WTC11 (cell line): ENCODE data around the gene S1PR2. TPM values are rescaled to one million over a fixed set of nuclear protein-coding genes. Genes with fewer than 3 reads are reported as not detected.
"Not testable (repeated sequence)": the region's sequence is repeated elsewhere in the genome, so short reads cannot be mapped to it uniquely, and the experiment has no call there.

Experiments used
- ATAC-seq: fragments of 200-7000 bp; cut with Tn5 transposase; 2 replicates; pipeline ENCODE4 v1.10.0; 2021; ENCODE audit warnings: mild to moderate bottlenecking, moderate library complexity
- CTCF ChIA-PET: fragments of 300-600 bp; sonication (Branson Sonifier 250); formaldehyde crosslinking; loops from one replicate; lab custom pipeline; 2021; ENCODE audit warnings: antibody characterized with exemption; lab: Charles Lee
- POLR2A ChIA-PET: fragments of 350-600 bp; sonication (Branson Sonifier 250); formaldehyde crosslinking; loops from one replicate; lab custom pipeline; 2021; ENCODE audit warnings: antibody characterized with exemption; lab: Charles Lee
- DNase-seq: peaks from one replicate; pipeline ENCODE4 v3.0.0; 2021; ENCODE audit warnings: low spot score
- H3K27ac Mint-ChIP-seq: 2 replicates; pipeline ENCODE4 v1.8.0; 2021; ENCODE audit warnings: mixed read lengths
- H3K27me3 Mint-ChIP-seq: 2 replicates; pipeline ENCODE4 v1.8.0; 2021; ENCODE audit warnings: low read depth, mild to moderate bottlenecking, moderate library complexity, mixed read lengths
- H3K36me3 Mint-ChIP-seq: 2 replicates; pipeline ENCODE4 v1.8.0; 2021; ENCODE audit warnings: mixed read lengths
- H3K4me1 Mint-ChIP-seq: 2 replicates; pipeline ENCODE4 v1.8.0; 2022; ENCODE audit warnings: mixed read lengths
- H3K4me3 Mint-ChIP-seq: 2 replicates; pipeline ENCODE4 v1.8.0; 2021; ENCODE audit warnings: mild to moderate bottlenecking, moderate library complexity, mixed read lengths
- H3K9me3 Mint-ChIP-seq: 2 replicates; pipeline ENCODE4 v1.8.0; 2021; ENCODE audit warnings: mixed read lengths
- CDX4 ChIP-seq: fragments of 250-450 bp; sonication (Bioruptor Pico); IDR thresholded peaks from 2 replicates; pipeline ENCODE4 v1.9.0; 2021; ENCODE audit warnings: moderate library complexity, mild to moderate bottlenecking, inconsistent platforms, borderline replicate concordance
- E2F1 ChIP-seq: sonication (generic); formaldehyde crosslinking; IDR thresholded peaks from 2 replicates; pipeline ENCODE4 v1.8.0; 2022; ENCODE audit warnings: mild to moderate bottlenecking, missing genetic modification reagents
- ELF4 ChIP-seq: sonication (generic); formaldehyde crosslinking; IDR thresholded peaks from 2 replicates; pipeline ENCODE4 v1.8.1; 2022; ENCODE audit warnings: low read depth, mild to moderate bottlenecking, moderate library complexity, missing genetic modification reagents
- ESRRA ChIP-seq: sonication (generic); formaldehyde crosslinking; IDR thresholded peaks from 2 replicates; pipeline ENCODE4 v1.8.1; 2022; ENCODE audit warnings: mild to moderate bottlenecking, missing genetic modification reagents, borderline replicate concordance
- ETV6 ChIP-seq: sonication (generic); formaldehyde crosslinking; IDR thresholded peaks from 2 replicates; pipeline ENCODE4 v1.8.1; 2022; ENCODE audit warnings: mild to moderate bottlenecking, missing genetic modification reagents
- HMGA2 ChIP-seq: fragments of 250-450 bp; sonication (Bioruptor Pico); IDR thresholded peaks from 2 replicates; pipeline ENCODE4 v1.4.0; 2021; ENCODE audit warnings: mild to moderate bottlenecking, moderate library complexity
- JAZF1 ChIP-seq: fragments of 250-450 bp; sonication (Bioruptor Pico); IDR thresholded peaks from 2 replicates; pipeline ENCODE4 v1.9.0; 2021; ENCODE audit warnings: moderate library complexity, mild to moderate bottlenecking, inconsistent platforms
- RELA ChIP-seq: sonication (generic); formaldehyde crosslinking; IDR thresholded peaks from 2 replicates; pipeline ENCODE4 v1.8.1; 2022; ENCODE audit warnings: missing genetic modification reagents, mild to moderate bottlenecking, borderline replicate concordance
- TCF7 ChIP-seq: sonication (generic); formaldehyde crosslinking; IDR thresholded peaks from 2 replicates; pipeline ENCODE4 v1.8.0; 2022; ENCODE audit warnings: mild to moderate bottlenecking, low read depth, missing genetic modification reagents, moderate library complexity
- ZNF219 ChIP-seq: sonication (generic); formaldehyde crosslinking; IDR thresholded peaks from 2 replicates; pipeline ENCODE4 v1.8.0; 2023; ENCODE audit warnings: missing genetic modification reagents, mild to moderate bottlenecking, borderline replicate concordance
- total RNA-seq: library from RNA; stranded (reverse); gene quantifications from 3 replicates; pipeline ENCODE4 v1.2.3, GENCODE V29; 2021
- TF ChIP-seq, protein P1 (sequence below): sonication (generic); formaldehyde crosslinking; IDR thresholded peaks from 2 replicates; pipeline ENCODE4 v1.8.0; 2022; ENCODE audit warnings: mild to moderate bottlenecking, missing genetic modification reagents
- TF ChIP-seq, protein P2 (sequence below): fragments of 250-450 bp; sonication (Bioruptor Pico); IDR thresholded peaks from 2 replicates; pipeline ENCODE4 v2.1.2; 2022; ENCODE audit warnings: mild to moderate bottlenecking, moderate library complexity
- TF ChIP-seq, protein P3 (sequence below): fragments of 250-450 bp; sonication (Bioruptor Pico); IDR thresholded peaks from 2 replicates; pipeline ENCODE4 v1.8.0; 2021; ENCODE audit warnings: mild to moderate bottlenecking

The S1PR2 gene
- total RNA-seq, 1 experiment from 2014 or later: 13.2 TPM

- no peak for TF ChIP-seq JAZF1 (CRISPR knock-in tag)
- TF ChIP-seq ELF4 (CRISPR knock-in tag): no peak
- TF ChIP-seq ESRRA (CRISPR knock-in tag): no peak
- TF ChIP-seq E2F1 (CRISPR knock-in tag): no peak
- TF ChIP-seq, protein P1, sequence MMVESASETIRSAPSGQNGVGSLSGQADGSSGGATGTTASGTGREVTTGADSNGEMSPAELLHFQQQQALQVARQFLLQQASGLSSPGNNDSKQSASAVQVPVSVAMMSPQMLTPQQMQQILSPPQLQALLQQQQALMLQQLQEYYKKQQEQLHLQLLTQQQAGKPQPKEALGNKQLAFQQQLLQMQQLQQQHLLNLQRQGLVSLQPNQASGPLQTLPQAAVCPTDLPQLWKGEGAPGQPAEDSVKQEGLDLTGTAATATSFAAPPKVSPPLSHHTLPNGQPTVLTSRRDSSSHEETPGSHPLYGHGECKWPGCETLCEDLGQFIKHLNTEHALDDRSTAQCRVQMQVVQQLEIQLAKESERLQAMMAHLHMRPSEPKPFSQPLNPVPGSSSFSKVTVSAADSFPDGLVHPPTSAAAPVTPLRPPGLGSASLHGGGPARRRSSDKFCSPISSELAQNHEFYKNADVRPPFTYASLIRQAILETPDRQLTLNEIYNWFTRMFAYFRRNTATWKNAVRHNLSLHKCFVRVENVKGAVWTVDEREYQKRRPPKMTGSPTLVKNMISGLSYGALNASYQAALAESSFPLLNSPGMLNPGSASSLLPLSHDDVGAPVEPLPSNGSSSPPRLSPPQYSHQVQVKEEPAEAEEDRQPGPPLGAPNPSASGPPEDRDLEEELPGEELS (CRISPR knock-in tag): no peak
- TF ChIP-seq HMGA2 (CRISPR knock-in tag): no peak
Measured at GRCh38 chr19:10238172-10238783, 7.1 kb upstream of the S1PR2 start (continued).

GRCh38 chr19:10237702-10238101, 6.6 kb upstream of the S1PR2 start:
- POLR2A ChIA-PET: no interaction called here
- Mint-ChIP-seq H3K36me3 (no peaks in the 10 kb centered on the region), H3K27me3 (no peaks in the 10 kb centered on the region), H3K4me1 (peaks cover 6% of the 10 kb centered on the region), H3K27ac (no peak overlapping the region), H3K9me3 (no peaks in the 10 kb centered on the region), H3K4me3 (no peak overlapping the region)
- DNase-seq (no peak), ATAC-seq (no peak)
- TF ChIP-seq ETV6 (CRISPR knock-in tag) (no peak), ZNF219 (CRISPR knock-in tag) (no peak), RELA (CRISPR knock-in tag) (no peak), TCF7 (CRISPR knock-in tag) (no peak), CDX4 (CRISPR knock-in tag) (no peak)
- TF ChIP-seq, protein P2, sequence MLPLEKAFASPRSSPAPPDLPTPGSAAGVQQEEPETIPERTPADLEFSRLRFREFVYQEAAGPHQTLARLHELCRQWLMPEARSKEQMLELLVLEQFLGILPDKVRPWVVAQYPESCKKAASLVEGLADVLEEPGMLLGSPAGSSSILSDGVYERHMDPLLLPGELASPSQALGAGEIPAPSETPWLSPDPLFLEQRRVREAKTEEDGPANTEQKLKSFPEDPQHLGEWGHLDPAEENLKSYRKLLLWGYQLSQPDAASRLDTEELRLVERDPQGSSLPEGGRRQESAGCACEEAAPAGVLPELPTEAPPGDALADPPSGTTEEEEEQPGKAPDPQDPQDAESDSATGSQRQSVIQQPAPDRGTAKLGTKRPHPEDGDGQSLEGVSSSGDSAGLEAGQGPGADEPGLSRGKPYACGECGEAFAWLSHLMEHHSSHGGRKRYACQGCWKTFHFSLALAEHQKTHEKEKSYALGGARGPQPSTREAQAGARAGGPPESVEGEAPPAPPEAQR: no peak
- TF ChIP-seq, protein P3, sequence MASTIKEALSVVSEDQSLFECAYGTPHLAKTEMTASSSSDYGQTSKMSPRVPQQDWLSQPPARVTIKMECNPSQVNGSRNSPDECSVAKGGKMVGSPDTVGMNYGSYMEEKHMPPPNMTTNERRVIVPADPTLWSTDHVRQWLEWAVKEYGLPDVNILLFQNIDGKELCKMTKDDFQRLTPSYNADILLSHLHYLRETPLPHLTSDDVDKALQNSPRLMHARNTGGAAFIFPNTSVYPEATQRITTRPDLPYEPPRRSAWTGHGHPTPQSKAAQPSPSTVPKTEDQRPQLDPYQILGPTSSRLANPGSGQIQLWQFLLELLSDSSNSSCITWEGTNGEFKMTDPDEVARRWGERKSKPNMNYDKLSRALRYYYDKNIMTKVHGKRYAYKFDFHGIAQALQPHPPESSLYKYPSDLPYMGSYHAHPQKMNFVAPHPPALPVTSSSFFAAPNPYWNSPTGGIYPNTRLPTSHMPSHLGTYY (CRISPR knock-in tag): no peak
- CTCF ChIA-PET: interaction anchor here (0.7 to 1.5 kb wide), 3 partner anchors 12 to 90 kb away, joined by 3 to 5 read pairs (median 4); no protein-coding TSS in a partner anchor

DNA sequence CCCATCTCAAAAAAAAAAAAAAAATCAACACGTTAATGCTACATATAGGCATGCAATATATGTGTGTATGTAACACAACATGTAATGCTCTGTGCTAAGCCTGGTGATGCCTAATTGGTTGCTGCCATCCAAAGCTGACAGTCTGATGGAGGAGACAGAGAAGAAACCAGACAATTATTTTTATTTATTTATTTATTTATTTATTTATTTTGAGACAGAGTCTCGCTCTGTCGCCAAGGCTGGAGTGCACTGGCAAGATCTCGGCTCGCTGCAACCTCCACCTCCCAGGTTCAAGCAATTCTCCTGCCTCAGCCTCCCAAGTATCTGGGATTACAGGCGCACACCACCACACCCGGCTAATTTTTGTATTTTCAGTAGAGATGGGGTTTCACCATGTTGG, 4.3 kb upstream of the S1PR2 start:
- not testable (repeated sequence) for H3K27ac Mint-ChIP-seq

More for the DNA sequence above, 4.3 kb upstream of the S1PR2 start:
- H3K4me3 Mint-ChIP-seq, H3K36me3 Mint-ChIP-seq, H3K9me3 Mint-ChIP-seq, POLR2A ChIA-PET, ATAC-seq, DNase-seq, H3K27me3 Mint-ChIP-seq, H3K4me1 Mint-ChIP-seq: not testable (repeated sequence)
- CTCF ChIA-PET: interaction anchor here (1.1 to 2.9 kb wide), 4 partner anchors 8 to 23 kb away, joined by 4 to 11 read pairs (median 9); no protein-coding TSS in a partner anchor
